ENCODE measurements around the gene THPO.

THPO gene

DNA sequence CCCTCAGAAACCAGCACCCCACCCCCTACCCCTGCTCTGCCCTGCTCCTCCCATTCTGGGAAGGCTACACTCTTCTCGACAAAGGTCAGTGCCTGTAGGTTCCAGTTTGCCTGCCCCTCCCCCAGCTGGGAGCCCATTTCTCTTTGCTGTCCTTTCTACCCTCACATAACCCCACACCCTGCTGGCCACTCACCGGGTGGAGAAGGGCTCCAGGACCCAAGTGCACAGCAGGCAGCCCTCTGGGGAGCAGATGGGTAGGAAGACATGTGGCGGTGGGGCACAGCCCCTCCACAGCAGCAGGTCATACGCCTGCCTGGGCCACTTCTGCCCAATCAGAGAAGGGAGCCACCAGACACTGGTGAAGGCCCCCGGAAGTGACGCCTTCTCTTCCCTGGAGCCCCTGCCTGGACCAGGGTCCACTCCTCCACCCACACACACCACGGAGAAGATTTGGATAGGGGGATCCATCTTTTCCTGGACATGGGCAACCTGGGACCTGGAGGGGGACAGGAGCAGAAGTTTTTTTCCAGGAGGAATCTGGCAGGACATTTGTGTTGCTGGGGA, at the start of gene THPO:
THPO (minus strand) TSS at position 326 of the 564 bp plus-strand sequence. CDS start 1,948 bp downstream, outside the sequence.
- no peak for DNase-seq (ENCODE audit: low spot score)

DNA sequence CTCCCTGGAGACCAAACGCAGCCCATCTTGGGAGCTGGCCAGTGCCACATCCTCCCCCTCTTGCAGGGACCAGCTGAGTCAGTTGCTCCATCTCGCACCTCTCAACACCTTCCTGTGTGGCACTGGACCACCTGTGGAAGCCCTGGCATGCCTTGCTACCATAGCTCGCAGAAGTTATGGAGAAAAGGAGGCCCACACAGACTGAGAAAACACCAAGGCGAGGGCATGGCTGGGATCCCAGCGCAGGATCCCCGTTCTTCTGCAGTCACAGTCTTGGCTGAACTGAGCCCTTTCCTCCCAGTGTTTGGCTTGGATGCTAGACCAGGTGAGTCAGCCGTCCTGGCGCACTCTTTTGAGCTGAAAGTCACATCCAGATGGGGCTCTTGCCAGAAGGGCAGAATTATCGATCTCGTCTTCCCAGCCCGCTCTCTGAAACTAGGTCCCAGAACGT, 48.7 kb upstream of the THPO start:
- no peak for DNase-seq (ENCODE audit: low spot score)

DNA sequence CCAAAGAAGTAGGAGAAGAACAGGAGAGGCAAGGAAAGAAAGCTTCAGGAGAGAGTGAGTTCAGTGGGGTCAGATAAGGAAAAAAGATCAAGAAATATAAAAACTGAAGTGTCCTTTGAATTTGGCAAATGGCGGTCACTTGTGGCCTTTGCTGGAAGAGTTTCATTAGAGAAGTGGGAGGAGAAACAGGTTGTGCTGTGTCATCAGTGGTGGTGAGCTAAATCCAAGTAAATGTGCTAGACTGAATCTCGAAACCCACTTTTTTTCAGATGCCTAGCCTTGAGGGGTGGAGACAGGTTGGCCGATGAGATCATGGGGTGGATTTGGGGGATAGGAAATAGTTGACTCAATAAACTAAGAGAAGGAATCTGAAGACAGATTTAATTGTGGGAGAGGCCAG, 45.6 kb upstream of the THPO start:
- no peak for DNase-seq (ENCODE audit: low spot score)

DNA sequence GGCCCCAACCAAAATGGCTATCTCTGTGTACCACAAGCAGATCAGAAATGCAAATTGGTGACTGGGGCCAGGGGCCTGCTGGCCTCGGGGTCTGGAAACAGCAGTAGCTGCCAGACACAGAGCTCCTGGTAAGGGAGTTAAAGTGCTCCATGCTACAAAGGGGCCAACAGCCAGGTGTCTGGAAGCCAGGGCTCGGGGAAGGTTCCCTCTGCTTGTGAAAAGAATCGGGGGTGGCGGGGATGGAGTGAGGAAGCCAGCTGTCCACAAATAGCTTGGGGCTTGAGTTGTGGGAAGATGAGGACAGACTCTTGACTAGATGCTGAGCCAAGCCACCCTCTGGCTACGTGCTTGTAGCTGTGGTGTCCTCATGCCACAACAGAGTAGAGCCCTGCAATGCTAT, 41.2 kb upstream of the THPO start:
- no peak for DNase-seq (ENCODE audit: low spot score)

DNA sequence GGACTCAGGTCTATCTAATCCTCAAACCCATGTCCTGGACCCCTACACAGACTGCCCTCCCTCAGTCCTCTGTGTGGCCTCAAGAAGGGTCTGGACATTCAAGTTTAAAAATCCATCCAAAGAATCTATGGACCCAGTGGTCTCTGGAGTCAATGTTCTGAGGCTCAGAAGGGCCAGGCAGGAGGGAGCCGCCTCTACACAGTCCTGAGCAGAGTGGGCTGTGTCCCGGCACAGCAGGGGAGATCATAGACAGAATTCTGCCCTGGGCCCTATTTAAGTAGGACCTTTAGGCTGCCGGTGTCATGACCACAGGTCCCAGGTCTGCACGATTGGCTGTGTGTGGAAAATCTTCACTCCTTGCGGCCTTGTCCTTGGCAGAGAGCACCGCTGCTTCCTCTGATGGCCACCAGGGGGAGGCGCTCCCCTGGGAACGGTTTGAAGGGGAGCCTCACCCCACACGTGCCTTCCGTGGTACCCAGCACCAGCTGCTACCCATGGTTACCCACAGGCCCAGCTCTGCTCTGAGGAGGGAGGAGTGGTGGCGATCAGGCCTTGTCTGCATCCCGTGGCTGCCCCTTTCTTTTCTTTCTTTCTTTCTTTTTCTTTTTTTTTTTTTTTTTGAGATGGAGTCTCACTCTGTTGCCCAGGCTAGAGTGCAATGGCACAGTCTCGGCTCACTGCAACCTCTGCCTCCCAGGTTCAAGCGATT, 39.8 kb upstream of the THPO start:
- DNase-seq (ENCODE audit: low spot score), result peak; percentile 90

DNA sequence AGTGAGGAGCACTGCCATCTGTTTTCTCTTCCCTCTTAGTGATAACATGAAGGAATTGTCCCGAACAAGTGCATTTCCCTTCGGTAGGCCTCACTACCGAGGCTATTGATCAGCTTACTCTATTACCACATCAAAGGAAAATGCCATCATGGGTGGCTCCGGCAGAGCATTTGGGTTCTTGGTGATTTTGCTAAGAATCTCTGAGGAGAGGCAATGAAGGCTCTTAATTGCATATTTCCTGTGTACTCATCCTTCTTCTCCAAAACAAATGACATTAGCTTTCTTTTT, 37.1 kb upstream of the THPO start:
- DNase-seq (ENCODE audit: low spot score), result no peak

DNA sequence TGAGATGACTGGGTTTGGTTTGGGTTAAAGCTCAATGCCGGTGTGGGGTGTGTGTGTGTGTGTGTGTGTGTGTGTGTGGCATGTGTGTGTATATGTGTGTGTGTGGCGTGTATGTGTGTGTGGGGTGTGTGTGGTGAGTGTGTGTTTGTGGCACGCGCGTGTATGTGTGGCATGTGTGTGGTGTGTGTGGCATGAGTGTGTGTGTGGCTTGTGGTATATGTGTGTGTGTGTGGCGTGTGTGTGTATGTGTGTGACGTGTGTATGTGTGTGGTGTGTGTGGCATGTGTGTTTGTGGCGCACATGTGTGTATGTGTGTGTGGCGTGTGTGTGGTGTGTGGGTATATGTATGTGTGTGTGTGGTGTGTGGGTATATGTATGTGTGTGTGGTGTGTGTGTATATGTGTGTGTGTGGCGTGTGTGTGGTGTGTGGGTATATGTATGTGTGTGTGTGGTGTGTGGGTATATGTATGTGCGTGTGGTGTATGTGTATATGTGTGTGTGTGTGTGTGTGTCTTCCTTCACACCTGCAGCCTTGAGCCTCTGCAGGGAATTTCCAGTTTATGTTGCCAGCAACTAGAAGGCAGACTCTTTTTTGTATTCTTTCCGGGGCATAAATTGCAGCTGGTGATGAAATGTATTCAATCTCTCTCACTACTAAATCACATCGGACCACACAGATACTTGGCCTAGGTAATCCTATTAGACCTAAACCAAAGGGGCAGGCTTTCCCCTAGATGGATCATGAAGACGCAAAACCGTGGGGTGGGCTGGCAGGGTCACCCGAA, 36.6 kb upstream of the THPO start:
- no peak for DNase-seq (ENCODE audit: low spot score)

DNA sequence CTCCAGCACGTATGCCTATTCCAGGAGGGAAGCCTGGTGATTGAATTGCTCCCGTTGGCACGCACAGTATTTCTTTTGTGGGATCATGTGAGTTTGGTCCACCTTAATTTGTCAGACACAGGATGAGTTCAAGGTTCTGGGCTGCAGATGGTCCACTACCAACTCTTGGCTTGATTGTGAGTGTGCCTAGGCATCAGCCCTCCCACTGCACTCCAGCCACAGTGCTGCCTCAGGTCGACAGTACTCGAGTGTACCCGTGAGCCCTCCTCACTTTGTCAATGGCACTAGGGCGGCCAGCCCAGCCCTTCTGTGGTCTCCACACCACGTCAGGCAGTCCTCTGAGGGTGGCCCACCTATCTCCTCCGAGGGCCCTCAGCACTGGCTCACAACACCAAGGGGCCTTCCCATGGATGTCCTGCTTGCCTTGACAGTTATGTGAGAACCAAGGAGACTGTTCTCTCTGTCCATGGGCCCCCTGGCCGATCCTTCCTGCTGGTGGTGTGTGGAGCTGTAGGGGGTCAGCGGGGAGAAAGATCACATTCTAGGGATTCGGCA, 32.0 kb upstream of the THPO start:
- no peak for DNase-seq (ENCODE audit: low spot score)

DNA sequence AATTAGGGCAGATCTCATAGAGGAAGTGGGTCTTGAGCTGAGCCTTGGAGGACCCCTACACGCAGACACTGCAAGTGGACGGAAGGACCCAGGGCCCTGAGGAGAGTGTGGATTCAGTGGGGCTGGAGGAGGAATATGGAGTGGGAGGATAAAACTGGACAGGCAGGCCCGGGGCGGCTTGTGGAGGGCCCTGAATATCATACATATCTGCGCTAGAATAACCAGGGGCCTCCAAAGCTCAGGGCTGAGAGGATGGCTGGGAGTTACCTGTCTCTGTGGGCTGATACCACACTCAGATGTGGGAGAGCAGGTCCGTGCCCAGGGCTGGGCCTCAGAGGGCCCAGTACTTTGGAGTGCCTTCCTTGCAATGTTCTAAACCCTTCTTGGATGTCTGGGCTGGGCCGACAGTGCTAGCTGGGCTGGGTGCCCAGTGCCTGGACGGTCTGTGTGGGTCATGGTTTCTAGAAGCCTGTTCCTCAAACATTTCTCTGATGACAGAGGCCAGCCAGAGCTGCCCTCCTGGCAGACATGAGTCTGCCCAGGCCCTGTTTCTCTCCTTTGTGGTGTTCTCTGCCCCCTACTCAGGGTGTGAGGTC, 31.4 kb upstream of the THPO start:
- DNase-seq (ENCODE audit: low spot score), result no peak

DNA sequence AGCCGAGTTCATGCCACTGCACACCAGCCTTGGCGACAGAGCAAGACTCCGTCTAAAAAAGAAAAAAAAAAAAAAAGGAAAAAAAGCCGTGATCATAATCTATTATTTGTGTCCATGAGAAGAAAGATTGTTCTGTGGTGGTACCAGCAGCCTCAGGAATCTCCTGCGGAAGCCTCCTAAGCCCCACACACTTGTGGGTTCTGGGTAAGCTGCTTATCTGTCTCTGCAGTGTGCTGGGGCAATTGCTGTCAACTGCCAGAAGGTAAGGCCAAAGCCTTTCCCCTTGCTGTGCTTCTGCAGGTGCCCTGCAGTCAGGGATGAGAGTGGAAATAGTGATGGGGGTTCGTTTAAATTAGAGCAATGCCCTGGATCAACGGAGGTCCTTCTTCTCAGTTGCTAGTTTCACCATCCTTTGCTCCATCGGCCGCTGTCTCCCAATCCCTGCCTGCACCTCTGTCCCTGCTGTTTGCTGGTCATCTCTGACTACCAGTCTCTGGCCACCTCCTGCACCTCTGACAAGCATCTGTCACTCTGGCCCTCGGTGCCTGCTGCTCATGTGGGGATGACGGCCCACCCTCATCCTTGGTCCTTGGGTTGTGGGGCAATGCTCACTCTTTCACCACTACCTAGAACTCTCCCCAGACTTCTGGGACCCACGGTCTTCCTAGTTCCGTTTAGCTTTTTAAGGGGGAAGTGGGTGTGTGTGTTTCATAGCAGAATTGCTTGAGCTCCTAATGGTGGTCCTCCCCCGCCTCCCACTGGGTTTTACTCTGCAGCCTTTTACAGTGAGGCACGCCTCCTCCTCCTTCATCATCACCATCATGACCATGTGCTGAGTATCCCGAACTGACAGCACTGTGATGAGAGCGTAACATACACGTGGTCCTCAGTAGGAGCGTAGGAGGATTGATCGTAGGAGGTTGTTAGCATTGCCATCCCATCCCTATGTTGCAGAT, 27.3 kb upstream of the THPO start:
- peak; percentile 76 for DNase-seq (ENCODE audit: low spot score)

DNA sequence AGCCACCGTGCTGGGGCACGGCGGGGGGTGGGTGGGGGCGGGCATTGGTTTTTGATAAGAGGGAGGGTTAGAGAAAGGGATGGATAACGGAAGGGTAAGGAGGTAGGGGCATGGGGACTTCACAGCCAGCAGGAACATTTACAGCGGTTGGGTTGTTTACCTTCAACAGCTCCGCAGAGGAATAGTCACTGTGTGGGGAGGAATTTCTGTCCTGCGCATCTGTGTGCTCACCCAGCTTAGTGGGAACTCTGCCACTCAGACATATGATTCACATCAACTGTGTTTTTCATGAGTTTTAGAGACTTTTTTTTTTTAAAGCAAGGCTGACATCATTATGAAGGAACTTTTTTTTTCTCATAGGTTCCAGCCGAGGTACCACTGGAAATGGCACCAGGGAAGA, 21.4 kb upstream of the THPO start:
- no peak for DNase-seq (ENCODE audit: low spot score)

DNA sequence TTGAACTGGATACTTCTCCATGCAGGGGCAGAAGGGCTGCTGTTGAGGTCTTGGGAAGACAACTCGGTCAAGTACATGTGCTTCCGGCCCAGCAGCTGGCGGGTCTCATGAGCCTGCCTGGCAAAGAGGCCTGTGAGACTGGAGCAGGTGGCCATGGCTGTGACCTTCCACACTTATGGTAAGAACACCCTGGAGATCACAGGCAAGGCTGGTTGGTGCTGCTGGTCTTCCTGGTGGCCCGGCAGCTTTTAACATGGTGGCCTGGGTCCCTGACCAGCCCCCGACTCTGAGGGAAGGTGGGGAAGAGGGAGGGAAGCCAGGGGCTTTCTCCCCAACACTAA, 17.3 kb upstream of the THPO start:
- DNase-seq (ENCODE audit: low spot score), result no peak

DNA sequence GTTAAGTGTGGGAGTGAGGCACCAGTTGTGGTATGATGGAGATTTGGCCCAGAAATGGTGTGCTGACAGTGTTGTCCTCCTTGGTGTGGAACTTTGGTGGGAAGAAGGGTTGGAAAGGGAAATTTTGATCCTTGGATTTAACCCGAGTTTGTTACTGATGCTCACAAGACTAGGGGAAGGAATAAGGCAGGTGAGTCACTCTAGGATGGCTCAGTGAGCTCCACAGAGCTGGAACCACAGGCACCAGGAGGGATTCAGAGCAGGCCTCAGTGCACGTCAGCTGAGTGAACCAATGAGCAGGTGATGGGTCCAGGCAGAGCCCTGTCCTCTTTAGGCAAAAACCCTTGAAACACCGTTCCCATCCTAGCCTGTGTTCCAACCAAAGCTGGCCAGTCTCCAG, 13.3 kb upstream of the THPO start:
- no peak for DNase-seq (ENCODE audit: low spot score)

DNA sequence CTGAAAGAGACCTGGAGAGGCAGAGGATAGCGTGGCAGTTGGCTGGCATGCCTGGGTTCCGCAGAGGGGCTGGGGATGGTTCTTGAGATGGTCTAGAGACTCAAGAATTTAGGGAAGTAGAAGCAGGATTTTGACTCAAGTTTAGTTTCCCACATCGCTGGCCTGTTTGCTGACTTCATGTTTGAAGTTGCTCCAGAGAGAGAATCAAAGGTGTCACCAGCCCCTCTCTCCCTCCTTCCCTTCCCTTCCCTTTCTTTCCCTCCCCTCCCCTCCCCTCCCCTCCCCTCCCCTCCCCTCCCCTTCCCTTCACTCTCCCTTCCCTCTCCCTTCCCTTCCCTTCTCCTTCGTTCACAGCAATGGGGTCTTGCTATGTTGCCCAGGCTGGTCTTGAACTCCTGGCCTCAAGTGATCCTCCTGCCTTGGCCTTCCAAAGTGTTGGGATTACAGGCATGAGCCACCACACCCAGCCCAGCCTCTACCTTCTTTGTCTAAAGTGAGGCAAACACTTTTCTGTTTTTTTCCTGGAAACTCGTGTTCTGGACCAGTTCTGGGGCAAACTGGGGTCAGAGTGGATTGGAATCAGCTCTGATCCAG, 12.0 kb upstream of the THPO start:
- no peak for DNase-seq (ENCODE audit: low spot score)

DNA sequence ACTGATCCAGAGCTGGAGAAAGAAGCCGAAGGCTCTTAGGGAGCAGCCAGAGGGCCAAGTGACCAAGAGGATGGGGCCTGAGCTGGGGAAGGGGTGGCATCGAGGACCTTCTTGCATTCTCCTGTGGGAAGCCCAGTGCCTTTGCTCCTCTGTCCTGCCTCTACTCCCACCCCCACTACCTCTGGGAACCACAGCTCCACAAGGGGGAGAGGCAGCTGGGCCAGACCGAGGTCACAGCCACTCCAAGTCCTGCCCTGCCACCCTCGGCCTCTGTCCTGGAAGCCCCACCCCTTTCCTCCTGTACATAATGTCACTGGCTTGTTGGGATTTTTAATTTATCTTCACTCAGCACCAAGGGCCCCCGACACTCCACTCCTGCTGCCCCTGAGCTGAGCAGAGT, 11.4 kb upstream of the THPO start:
- no peak for DNase-seq (ENCODE audit: low spot score)

DNA sequence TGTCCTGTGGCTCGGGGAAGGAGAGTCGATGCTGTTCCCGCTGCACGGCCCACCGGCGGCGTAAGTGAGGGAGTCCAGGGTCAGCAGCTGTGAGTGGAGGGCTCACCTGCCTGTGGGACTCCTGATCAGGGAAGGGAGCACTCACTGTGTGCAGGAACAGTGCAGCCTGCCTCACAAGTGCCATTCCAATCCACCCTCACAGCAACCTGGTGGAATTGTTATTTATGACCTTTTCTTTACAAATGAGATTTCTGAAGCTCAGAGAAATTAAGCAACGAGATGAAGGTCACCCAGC, 10.9 kb upstream of the THPO start:
- DNase-seq (ENCODE audit: low spot score), result no peak

DNA sequence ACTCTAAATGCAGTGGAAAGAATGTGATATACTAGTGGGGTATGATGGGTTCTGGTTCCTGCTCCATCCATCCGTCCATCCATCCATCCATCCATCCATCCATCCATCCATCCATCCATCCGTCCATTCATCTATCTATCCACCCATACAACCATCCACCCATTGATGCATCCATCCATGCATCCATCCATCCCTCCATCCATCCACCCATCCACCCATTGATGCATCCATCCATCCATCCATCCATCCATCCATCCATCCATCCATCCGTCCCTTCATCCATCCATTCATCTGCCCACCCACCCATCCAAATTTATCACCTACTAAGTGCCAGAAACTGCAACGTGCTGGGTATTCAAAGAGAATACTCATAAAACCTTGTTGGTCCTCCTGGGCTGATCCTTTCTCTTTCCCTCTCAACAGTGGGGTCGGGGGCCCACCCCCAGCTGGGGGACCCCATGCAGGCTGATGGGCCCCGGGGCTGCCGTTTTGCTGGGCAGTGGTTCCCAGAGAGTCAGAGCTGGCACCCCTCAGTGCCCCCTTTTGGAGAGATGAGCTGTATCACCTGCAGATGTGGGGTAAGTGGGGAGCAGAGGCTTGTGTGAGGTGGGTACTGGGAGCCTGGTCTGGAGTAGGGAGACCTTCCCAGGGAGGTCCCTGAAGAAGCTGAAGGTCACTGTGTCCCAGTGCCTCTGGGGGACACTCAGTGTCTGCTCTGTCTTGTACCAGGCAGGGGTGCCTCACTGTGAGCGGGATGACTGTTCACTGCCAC, 10.3 kb upstream of the THPO start:
- DNase-seq (ENCODE audit: low spot score), result no peak

DNA sequence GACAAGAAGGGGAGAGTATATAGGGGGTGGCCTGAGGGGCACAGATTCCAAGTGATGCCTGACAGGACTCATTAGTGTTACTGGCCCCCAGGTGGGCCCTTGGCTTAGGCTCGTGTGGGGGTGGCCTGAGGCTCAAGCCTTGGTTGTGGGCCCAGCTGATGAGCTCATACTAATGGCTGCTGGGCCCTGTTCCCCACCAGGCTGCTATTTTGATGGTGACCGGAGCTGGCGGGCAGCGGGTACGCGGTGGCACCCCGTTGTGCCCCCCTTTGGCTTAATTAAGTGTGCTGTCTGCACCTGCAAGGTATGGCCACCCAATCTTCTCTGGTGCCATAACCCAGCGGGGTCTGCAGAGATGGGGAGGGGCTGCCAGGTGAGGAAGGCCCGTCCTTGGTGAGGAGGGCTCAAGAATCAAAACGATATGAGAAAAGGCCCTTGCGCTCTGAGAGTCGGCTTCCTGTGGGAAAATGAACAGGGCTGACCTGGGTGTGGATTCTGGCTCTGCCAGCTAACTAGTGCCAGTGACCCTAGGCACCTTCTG, 9.2 kb upstream of the THPO start:
- no peak for DNase-seq (ENCODE audit: low spot score)

DNA sequence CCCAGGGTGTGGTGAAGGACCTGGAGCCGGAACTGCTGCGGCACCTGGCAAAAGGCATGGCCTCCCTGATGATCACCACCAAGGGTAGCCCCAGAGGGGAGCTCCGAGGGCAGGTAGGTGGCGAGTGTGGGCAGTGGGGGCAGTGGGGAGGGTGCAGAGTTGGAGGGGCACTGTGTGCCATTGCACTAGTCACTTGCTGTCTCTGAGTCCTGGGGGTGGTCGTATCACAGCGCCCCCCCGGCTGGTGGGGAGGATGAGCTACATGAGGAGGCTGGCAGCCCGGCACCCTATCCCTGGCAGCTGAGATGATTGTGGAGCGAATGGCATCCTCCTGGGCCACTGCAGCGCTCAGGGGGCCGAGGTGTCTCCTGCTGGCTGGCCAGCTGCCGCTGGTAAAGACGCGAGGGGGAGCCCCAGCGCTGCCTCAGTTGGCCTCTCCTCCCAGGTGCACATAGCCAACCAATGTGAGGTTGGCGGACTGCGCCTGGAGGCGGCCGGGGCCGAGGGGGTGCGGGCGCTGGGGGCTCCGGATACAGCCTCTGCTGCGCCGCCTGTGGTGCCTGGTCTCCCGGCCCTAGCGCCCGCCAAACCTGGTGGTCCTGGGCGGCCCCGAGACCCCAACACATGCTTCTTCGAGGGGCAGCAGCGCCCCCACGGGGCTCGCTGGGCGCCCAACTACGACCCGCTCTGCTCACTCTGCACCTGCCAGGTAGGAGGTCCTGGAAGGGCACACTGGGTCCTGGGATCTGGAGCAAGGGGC, 8.2 kb upstream of the THPO start:
- DNase-seq (ENCODE audit: low spot score), result no peak

Measured in D341Med (cell line).